GM19099 (cell line): ENCODE results near the gene STRAP.

Source experiments
- POLR2A ChIP-seq: IDR thresholded peaks from 3 replicates; pipeline ENCODE4 v1.6.1; 2011; ENCODE audit warnings: low read depth; ENCODE audit not compliant: insufficient read length; ENCODE audit errors: extremely low read depth

Gene STRAP

GRCh38 chr12:15896867-15897266 is 14.7 kb downstream of the STRAP start:
- TF ChIP-seq POLR2A = no peak

- TF ChIP-seq POLR2A = no peak
These were observed 15.2 kb downstream of the STRAP start for GRCh38 chr12:15897433-15897832.

- no peak for TF ChIP-seq POLR2A
These were observed 17.2 kb downstream of the STRAP start for GRCh38 chr12:15899282-15899870.

DNA sequence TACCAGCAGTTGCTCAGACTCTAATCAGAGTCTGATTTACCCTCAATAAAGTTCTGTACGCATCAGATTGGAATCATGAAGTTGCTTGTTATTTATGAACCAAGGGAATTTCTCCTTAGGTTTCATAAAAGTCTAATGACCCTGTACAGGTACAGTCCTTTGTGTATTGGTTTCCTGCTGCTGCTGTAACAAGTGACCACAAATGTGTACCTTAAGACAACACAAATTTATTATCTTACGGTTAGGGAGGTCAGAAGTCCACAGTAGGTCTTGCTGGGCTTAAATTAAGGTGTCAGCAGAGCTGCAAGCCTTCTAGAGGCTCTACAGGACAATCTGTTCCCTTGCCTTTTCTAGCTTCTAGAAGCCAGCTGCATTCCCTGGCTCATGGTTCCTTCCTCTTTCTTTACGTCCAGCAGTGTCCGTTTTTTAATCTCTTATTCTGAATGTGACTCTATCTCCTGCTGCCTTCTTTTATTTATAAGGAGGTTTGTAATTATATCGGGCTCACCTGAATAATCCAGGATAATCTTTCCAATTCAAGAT is 22.3 kb downstream of the STRAP start:
- no peak for TF ChIP-seq POLR2A

DNA sequence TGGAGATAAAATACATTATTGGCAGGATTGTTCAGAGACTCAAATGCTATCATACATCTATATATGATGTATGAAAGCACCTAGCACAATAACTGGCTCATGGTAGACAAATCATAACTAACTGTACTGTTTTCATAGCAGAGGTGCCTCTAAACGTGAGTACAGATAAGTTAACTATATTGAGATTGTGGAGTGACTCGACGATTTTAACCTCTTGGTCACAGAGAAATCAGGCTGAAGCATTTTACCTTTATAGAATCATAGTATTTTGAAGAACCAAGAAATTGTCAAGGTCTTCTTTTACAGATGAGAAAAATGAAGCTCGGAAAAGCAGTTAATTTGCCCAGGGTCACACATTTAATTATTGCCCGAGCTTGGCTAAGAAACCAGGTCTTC is 28.3 kb downstream of the STRAP start:
- TF ChIP-seq POLR2A = no peak

DNA sequence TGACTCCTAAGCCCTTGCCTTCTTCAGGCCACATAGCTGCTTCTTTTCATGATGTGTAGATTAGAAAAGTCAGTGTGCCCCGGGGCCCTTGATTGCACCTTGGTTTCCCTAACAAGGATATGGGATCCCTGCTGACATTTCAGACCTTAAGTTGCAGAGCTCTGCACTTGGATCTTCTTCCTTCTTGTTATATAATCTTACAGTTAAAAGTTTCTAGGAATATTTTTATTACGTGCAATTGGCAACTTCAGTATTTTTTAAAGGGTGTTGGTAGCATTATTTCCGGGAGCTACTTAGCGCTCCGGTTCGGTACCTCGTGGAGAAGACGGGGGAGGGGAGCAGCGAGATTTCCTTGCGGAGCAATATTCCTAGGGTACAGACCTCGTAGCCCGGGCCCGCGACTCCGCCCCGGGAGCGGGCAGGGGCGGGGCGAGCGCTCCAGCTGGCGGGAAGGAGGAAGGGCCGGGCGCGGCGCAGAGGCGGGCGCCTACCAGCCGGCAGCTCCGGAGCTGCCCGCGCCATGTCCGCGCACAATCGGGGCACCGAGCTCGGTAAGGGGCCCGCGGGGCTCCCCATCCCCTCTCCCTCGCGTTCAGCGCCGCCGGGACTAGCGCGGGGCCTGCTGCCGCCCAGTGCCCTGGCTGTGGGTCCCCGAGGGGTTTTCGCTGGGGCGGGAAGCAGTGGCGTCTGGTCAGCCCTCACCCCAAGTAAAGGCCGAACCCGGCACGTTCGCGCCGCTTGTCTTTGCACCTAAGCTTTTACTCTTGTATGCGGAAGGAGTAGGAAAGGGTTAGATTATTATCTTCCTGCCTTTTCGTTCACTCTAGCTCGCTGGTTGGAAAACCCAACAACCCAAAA is 28.9 kb downstream of the STRAP start, which contains the start of gene DERA:
DERA (plus strand) TSS at position 469 of the 858 bp plus-strand sequence; CDS start at position 521, 52 bp downstream.
- TF ChIP-seq POLR2A = peak; percentile 91

- no peak for TF ChIP-seq POLR2A
These were observed 35.9 kb downstream of the STRAP start for GRCh38 chr12:15918066-15918465.

- TF ChIP-seq POLR2A = no peak
These were observed 37.2 kb downstream of the STRAP start for GRCh38 chr12:15919418-15919817.

DNA sequence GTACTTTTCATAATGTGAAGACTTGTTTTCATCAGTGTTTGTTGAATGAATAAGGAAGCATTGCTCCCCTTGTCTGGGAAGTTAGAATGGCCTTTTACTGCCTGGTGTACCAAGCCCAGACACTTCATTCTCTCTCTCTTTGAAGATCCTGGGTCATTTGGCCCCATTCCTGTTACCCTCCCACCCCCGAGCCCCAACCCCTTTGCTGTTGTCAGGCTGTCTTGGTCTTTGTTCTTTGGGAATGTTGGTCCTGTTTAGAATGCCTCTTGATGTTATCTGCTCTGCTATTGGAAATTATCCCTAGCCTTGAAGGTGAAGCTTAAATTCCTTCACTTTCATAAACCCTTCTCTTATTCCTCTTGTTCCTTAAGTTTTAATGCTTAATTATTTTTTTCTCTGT is 42.8 kb downstream of the STRAP start:
- TF ChIP-seq POLR2A = no peak

DNA sequence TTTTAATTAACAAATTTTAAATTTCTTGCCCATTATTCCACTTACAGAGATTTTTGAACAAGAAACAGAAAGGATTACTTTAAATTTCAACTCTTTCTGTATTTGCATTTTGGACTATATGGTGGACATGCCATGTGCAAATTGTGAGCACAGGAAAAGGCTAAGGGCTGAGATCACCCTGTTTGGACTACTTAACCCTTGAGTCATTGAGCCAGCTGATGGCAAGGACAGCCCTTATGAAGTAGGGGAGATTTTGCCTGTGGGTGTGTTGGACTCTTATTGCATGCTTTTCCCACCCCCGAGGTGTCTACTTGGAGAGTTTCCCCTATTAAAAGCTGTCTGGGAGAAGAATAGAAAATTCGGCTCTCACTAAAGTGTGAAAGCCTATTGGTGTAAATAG is 46.2 kb downstream of the STRAP start:
- TF ChIP-seq POLR2A = no peak

GRCh38 chr12:15928870-15929571 is 46.8 kb downstream of the STRAP start:
- TF ChIP-seq POLR2A = no peak

DNA sequence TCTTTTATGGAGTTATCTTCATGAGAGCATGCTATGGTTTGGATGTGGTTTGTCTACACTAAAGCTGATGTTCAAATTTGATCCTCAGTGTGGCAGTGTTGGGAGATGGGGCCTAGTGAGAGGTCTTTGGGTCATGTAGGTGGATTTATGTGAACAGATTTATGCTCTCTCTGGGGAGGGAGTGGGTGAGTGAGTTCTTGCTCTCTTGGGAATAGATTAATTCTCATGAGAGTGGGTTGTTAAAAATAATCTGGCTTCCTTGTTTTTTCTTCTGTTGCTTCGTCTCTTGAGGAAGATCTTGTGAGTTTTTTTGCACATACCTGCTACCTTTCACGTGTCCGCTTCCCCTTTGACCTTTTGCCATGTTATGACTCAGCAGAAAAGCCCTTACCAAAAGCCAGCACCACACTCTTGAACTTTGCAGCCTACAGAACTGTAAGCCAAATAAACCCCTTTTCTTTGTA is 49.4 kb downstream of the STRAP start:
- TF ChIP-seq POLR2A = no peak

GRCh38 chr12:15932327-15932726 is 50.1 kb downstream of the STRAP start:
- no peak for TF ChIP-seq POLR2A

DNA sequence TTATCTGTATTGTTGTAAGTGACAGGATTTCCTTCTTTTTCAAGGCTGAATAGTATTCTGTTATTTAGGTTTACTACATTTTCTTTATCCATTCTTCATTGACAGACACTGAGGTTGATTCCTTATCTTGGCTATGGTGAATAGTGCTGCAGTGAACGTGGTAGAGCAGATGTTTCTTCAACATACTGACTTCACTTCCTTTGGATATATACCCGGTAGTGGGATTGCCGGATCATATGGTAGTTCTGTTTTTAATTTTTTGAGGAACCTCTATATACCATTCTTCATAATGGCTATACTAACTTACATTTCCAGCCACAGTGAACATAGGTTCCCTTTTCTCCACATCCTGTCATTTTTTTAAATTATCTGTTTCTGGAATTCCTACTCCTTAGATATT is 50.8 kb downstream of the STRAP start:
- TF ChIP-seq POLR2A = no peak

DNA sequence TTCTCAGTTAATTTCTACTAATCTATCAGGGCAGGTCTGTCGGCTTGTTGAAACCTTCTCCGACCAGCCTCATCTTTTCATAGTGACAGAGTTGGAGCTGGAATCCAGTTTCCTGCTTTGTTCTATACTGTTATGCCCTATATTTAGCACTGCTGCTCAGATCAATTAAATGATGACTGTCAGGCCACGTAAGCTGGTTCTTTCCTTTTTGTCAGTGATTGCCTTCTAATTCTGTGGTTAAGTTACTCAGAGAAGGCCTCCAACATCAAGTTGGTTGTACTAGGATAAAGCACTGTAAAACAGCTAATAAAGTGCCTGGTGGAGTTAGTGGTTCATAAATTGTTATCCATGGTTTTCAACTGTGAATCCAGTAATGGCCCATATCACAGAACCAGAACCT is 51.6 kb downstream of the STRAP start:
- TF ChIP-seq POLR2A = no peak
